GM20000 (cell line): Measurements from ENCODE around the gene SERPINA5.

Experiments
- DNase-seq: peaks from one replicate; pipeline ENCODE4 v3.0.0; 2012; ENCODE audit warnings: low spot score
- CTCF ChIP-seq: IDR thresholded peaks from 2 replicates; pipeline ENCODE4 v1.5.1; 2012; ENCODE audit warnings: mild to moderate bottlenecking, control low read depth; ENCODE audit errors: extremely low read depth, missing control alignments

The SERPINA5 gene

GRCh38 chr14:94628578-94628977 is 47.4 kb downstream of the SERPINA5 start:
- no peak for TF ChIP-seq CTCF
- DNase-seq = no peak

GRCh38 chr14:94630396-94630795 is 49.2 kb downstream of the SERPINA5 start:
- no peak for TF ChIP-seq CTCF
- no peak for DNase-seq

- TF ChIP-seq CTCF = no peak
- no peak for DNase-seq
Observed at GRCh38 chr14:94631050-94631449, 49.8 kb downstream of the SERPINA5 start.

GRCh38 chr14:94631536-94632304 is 50.5 kb downstream of the SERPINA5 start:
- no peak for DNase-seq
- no peak for TF ChIP-seq CTCF

GRCh38 chr14:94632305-94632590 is 51.0 kb downstream of the SERPINA5 start:
- no peak for DNase-seq

GRCh38 chr14:94633121-94633520 is 51.9 kb downstream of the SERPINA5 start:
- no peak for TF ChIP-seq CTCF
- DNase-seq = no peak

More at GRCh38 chr14:94632305-94632590, 51.0 kb downstream of the SERPINA5 start:
- no peak for TF ChIP-seq CTCF

- no peak for DNase-seq
- no peak for TF ChIP-seq CTCF
Observed at GRCh38 chr14:94635154-94635553, 53.9 kb downstream of the SERPINA5 start.
